Adrenal gland (tissue), 5 donors: Measurements from ENCODE around the gene HMMR.

Experiments used
- POLR2A ChIP-seq, 2 donors: fragments of 450-650 bp; IDR thresholded peaks; one replicate each; pipeline ENCODE4 v1.6.1; 2017; ENCODE audit warnings: antibody characterized with exemption in 2 of 2, mild to moderate bottlenecking in 2 of 2, moderate library complexity in 1 of 2
- TF ChIP-seq, protein P1 (sequence below), 6 experiments: fragments of 450-650 bp in 4 of 6; fragments of 200-600 bp in 2 of 6; sonication (generic) in 1 of 6; IDR thresholded peaks; 1 replicate in 5 of 6; 2 replicates in 1 of 6; pipeline versions ENCODE4 v1.5.1 to v1.8.0; 2016 to 2021; ENCODE audit warnings: antibody characterized with exemption in 6 of 6, mild to moderate bottlenecking in 2 of 6, moderate library complexity in 1 of 6
- donor health status: DM: no; HTN: no; CAD: no.

DNA sequence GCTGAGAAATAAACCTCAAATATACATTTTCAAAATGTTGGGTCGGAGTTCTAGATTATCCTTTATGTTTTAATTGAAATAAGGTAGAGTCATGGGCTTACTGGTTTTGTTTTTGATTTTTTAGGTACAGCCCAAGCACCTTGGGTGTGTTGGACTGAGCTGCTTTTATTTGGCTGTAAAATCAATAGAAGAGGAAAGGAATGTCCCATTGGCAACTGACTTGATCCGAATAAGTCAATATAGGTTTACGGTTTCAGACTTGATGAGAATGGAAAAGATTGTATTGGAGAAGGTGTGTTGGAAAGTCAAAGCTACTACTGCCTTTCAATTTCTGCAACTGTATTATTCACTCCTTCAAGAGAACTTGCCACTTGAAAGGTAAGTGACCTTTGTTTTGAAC lies 19.5 kb upstream of the HMMR start:
- TF ChIP-seq, protein P1, sequence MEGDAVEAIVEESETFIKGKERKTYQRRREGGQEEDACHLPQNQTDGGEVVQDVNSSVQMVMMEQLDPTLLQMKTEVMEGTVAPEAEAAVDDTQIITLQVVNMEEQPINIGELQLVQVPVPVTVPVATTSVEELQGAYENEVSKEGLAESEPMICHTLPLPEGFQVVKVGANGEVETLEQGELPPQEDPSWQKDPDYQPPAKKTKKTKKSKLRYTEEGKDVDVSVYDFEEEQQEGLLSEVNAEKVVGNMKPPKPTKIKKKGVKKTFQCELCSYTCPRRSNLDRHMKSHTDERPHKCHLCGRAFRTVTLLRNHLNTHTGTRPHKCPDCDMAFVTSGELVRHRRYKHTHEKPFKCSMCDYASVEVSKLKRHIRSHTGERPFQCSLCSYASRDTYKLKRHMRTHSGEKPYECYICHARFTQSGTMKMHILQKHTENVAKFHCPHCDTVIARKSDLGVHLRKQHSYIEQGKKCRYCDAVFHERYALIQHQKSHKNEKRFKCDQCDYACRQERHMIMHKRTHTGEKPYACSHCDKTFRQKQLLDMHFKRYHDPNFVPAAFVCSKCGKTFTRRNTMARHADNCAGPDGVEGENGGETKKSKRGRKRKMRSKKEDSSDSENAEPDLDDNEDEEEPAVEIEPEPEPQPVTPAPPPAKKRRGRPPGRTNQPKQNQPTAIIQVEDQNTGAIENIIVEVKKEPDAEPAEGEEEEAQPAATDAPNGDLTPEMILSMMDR (IDR thresholded peaks at IDR 0.05): no peak
- TF ChIP-seq POLR2A (IDR thresholded peaks at IDR 0.05): no peak
